H1 (cell line): Measurements from ENCODE around the gene KRTAP5-4.

Experiments used
- CEBPB ChIP-seq: IDR thresholded peaks from 2 replicates; pipeline ENCODE4 v1.6.1; 2012; ENCODE audit warnings: low read depth, low read length
- SIN3A ChIP-seq, 2 experiments: IDR thresholded peaks in 1 of 2; conservative IDR thresholded peaks in 1 of 2; 2 replicates each; pipeline ENCODE4 v1.6.1; 2011 to 2012; ENCODE audit warnings: low read length in 2 of 2, improper control_type of control experiment in 1 of 2, low read depth in 1 of 2, mild to moderate bottlenecking in 1 of 2
- SP2 ChIP-seq: IDR thresholded peaks from 2 replicates; pipeline ENCODE4 v1.6.1; 2012; ENCODE audit warnings: mild to moderate bottlenecking, low read length, inconsistent platforms

DNA sequence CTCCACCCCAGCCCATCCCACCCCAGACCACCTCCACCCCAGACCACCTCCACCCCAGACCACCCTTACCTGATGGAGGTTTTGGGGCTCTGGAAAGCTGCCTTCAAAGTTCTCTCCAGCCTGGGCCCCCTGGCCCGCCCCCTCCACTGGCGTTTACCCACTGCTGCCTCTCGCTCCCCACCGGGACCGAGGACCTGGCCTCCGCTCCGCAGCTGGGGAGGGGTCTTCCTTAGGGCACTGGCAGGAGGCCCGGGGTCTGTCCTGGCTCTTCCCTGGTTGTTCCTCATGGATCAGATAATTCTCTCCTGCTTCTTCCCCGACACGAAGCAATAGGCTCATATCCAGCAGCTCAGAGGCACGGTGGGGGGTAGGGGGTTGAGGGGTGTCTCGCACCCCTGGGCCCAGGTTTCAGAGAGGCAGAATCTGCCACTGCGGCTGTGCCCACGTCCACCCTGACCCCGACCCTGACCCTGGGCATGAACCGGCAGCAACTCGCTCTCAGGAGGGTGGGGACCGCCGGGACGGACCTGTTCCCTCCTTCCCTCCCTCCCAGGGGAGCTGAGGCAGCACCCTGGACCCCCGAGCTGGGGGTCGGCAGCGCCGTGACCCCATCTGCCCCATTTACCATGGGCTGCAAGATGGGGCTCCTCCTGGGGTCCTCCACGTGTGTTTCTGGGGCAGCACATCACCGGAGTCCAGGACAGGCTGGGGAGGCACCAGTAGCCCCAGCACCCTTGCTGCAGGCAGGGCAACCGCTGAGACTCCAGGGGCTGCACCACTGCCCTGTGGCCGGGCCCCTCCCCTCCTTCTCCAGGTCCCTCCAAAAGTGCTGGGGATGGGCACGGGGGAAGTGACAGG, 20.6 kb upstream of the KRTAP5-4 start:
- TF ChIP-seq SIN3A (conservative IDR thresholded peaks at IDR 0.05 in 1 of 2, IDR thresholded peaks at IDR 0.05 in 1 of 2; ENCODE audit: low read depth in 1 of 2, low read length in 2 of 2) (no peak), CEBPB (no peak), SP2 (no peak)
